ENCODE measurements around the gene PYHIN1. TPM values are rescaled to one million over a fixed set of nuclear protein-coding genes. Genes with fewer than 3 reads are reported as not detected.
"Not testable (repeated sequence)": the region's sequence is repeated elsewhere in the genome, so short reads cannot be mapped to it uniquely, and the experiment has no call there.

PYHIN1 gene
- total RNA-seq, 1 experiment from 2014 or later = 0.44 TPM

GRCh38 chr1:159005676-159006075, 74.3 kb downstream of the PYHIN1 start:
- ChIA-PET POLR2A (no interaction called here), CTCF (interaction anchor here (0.6 to 0.9 kb wide), 4 partner anchors 10 to 1350 kb away, joined by 3 to 5 read pairs (median 3); no protein-coding TSS in a partner anchor)
- TF ChIP-seq, protein P1, sequence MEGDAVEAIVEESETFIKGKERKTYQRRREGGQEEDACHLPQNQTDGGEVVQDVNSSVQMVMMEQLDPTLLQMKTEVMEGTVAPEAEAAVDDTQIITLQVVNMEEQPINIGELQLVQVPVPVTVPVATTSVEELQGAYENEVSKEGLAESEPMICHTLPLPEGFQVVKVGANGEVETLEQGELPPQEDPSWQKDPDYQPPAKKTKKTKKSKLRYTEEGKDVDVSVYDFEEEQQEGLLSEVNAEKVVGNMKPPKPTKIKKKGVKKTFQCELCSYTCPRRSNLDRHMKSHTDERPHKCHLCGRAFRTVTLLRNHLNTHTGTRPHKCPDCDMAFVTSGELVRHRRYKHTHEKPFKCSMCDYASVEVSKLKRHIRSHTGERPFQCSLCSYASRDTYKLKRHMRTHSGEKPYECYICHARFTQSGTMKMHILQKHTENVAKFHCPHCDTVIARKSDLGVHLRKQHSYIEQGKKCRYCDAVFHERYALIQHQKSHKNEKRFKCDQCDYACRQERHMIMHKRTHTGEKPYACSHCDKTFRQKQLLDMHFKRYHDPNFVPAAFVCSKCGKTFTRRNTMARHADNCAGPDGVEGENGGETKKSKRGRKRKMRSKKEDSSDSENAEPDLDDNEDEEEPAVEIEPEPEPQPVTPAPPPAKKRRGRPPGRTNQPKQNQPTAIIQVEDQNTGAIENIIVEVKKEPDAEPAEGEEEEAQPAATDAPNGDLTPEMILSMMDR (IDR thresholded peaks at IDR 0.05; ENCODE audit: unreplicated experiment) = no peak
- H3K36me3 Mint-ChIP-seq (ENCODE audit: insufficient read depth, unreplicated experiment) = peaks cover 4% of the 10 kb centered on the region
- H3K4me3 Mint-ChIP-seq (ENCODE audit: unreplicated experiment) = no peak overlapping the region
- no peak overlapping the region for H3K27ac Mint-ChIP-seq (ENCODE audit: low read depth, unreplicated experiment)
- intact Hi-C loops (cut with micrococcal nuclease) = no loop called here
- DNase-seq (ENCODE audit: unreplicated experiment) = no peak
- no peaks in the 10 kb centered on the region for H3K27me3 Mint-ChIP-seq (ENCODE audit: insufficient read depth, unreplicated experiment)
- BruUV-seq (replicated peaks) = no TSS peak
- no peaks in the 10 kb centered on the region for H3K9me3 Mint-ChIP-seq (ENCODE audit: unreplicated experiment)
- peaks cover 25% of the 10 kb centered on the region for H3K4me1 Mint-ChIP-seq (ENCODE audit: insufficient read depth, unreplicated experiment)

DNA sequence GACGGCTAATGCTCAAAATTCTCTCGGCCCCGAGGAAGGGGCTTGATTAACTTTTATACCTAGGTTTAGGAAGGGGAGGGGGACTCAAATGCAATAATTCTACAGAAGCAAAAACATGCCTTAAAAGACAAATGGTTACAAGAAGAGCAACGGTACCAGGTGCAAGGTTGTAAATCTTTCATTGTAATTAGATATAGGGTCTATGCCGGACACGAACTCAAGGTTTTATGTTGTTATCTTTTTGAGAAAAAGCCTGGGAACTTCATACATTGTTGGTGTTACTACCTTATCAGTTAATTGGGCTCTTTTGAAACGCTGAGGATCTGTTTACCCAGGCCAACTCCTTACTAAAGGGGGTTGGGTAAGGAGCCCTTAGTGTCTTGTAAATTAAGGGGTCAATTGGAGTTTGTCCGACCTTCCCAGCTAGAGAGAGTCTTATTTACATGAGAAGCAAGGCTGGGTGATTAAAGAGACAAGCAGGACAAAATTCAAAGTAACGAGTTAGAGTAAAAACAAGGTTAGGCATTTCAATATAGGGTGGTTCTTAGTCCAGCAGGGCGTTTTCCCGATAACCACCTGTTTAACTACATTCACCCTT, 75.0 kb downstream of the PYHIN1 start:
- BruUV-seq (replicated peaks); H3K36me3 Mint-ChIP-seq (ENCODE audit: insufficient read depth, unreplicated experiment); POLR2A ChIA-PET; intact Hi-C loops (cut with micrococcal nuclease); H3K4me3 Mint-ChIP-seq (ENCODE audit: unreplicated experiment); H3K27me3 Mint-ChIP-seq (ENCODE audit: insufficient read depth, unreplicated experiment); H3K27ac Mint-ChIP-seq (ENCODE audit: low read depth, unreplicated experiment); DNase-seq (ENCODE audit: unreplicated experiment); H3K9me3 Mint-ChIP-seq (ENCODE audit: unreplicated experiment): not testable (repeated sequence)
- CTCF ChIA-PET = interaction anchor here (0.6 to 0.9 kb wide), 3 partner anchors 66 to 1350 kb away, joined by 3 read pairs; no protein-coding TSS in a partner anchor
- peaks cover 21% of the 10 kb centered on the region for H3K4me1 Mint-ChIP-seq (ENCODE audit: insufficient read depth, unreplicated experiment)

- DNase-seq (ENCODE audit: unreplicated experiment) = no peak
- TF ChIP-seq, protein P1 (IDR thresholded peaks at IDR 0.05; ENCODE audit: unreplicated experiment) = no peak
- peaks cover 32% of the 10 kb centered on the region for H3K4me1 Mint-ChIP-seq (ENCODE audit: insufficient read depth, unreplicated experiment)
- H3K36me3 Mint-ChIP-seq (ENCODE audit: insufficient read depth, unreplicated experiment) = peaks cover 17% of the 10 kb centered on the region
- ChIA-PET POLR2A (interaction anchor here (0.7 to 4.2 kb wide), 2 partner anchors 7 to 46 kb away, joined by 3 to 120 read pairs; a partner anchor contains a TSS), CTCF (interaction anchor here (0.6 to 2.1 kb wide), 6 partner anchors 8 to 884 kb away, joined by 3 to 6 read pairs (median 4); no protein-coding TSS in a partner anchor)
- H3K27me3 Mint-ChIP-seq (ENCODE audit: insufficient read depth, unreplicated experiment) = no peaks in the 10 kb centered on the region
- no TSS peak for BruUV-seq (replicated peaks)
- intact Hi-C loops (cut with micrococcal nuclease) = no loop called here
- no peaks in the 10 kb centered on the region for H3K9me3 Mint-ChIP-seq (ENCODE audit: unreplicated experiment)
- H3K27ac Mint-ChIP-seq (ENCODE audit: low read depth, unreplicated experiment) = no peak overlapping the region
- no peak overlapping the region for H3K4me3 Mint-ChIP-seq (ENCODE audit: unreplicated experiment)
Observed at GRCh38 chr1:159007726-159008125, 76.4 kb downstream of the PYHIN1 start.

DNA sequence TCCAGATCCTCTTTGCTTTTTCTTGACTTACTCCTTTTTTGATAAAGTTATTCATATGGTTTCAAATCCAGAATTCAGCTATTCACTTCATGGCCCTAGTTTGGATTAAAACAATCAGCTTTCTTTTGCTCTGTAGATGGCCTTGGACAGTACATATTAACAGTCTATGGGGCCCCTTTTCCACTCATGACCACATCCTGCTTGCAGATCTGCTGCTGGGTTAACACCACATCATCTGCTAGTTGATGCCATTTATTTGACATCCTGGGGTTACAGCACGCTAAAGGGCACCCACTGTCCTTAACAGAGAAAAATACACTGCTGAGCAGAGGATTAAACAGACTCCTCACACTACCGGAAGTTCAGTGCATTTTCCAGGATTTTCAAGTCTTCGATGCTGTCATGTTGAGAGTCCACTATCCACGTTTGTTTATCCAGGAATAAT, 77.4 kb downstream of the PYHIN1 start:
- peaks cover 42% of the 10 kb centered on the region for H3K4me1 Mint-ChIP-seq (ENCODE audit: insufficient read depth, unreplicated experiment)
- H3K4me3 Mint-ChIP-seq (ENCODE audit: unreplicated experiment) = peak overlapping the region; percentile 88
- peak overlapping the region; percentile 97 for H3K27ac Mint-ChIP-seq (ENCODE audit: low read depth, unreplicated experiment)
- BruUV-seq (replicated peaks) = no TSS peak
- H3K27me3 Mint-ChIP-seq (ENCODE audit: insufficient read depth, unreplicated experiment) = no peaks in the 10 kb centered on the region
- POLR2A ChIA-PET = interaction anchor here (1.0 to 4.2 kb wide), 12 partner anchors 8 to 1022 kb away, joined by 3 to 120 read pairs (median 6); a partner anchor contains a TSS
- CTCF ChIA-PET = interaction anchor here (0.6 to 2.2 kb wide), 8 partner anchors 9 to 1928 kb away, joined by 3 to 8 read pairs (median 5); no protein-coding TSS in a partner anchor
- peaks cover 5% of the 10 kb centered on the region for H3K9me3 Mint-ChIP-seq (ENCODE audit: unreplicated experiment)
- TF ChIP-seq, protein P1 (IDR thresholded peaks at IDR 0.05; ENCODE audit: unreplicated experiment) = no peak
- intact Hi-C loops (cut with micrococcal nuclease) = no loop called here
- DNase-seq (ENCODE audit: unreplicated experiment) = no peak
- H3K36me3 Mint-ChIP-seq (ENCODE audit: insufficient read depth, unreplicated experiment) = peaks cover 23% of the 10 kb centered on the region

Measured in MCF 10A (cell line).